ENCODE results near the gene FOXP1.
A peak's percentile ranks its signal among the peaks of the same experiment; 100 is the strongest.

The FOXP1 gene

DNA sequence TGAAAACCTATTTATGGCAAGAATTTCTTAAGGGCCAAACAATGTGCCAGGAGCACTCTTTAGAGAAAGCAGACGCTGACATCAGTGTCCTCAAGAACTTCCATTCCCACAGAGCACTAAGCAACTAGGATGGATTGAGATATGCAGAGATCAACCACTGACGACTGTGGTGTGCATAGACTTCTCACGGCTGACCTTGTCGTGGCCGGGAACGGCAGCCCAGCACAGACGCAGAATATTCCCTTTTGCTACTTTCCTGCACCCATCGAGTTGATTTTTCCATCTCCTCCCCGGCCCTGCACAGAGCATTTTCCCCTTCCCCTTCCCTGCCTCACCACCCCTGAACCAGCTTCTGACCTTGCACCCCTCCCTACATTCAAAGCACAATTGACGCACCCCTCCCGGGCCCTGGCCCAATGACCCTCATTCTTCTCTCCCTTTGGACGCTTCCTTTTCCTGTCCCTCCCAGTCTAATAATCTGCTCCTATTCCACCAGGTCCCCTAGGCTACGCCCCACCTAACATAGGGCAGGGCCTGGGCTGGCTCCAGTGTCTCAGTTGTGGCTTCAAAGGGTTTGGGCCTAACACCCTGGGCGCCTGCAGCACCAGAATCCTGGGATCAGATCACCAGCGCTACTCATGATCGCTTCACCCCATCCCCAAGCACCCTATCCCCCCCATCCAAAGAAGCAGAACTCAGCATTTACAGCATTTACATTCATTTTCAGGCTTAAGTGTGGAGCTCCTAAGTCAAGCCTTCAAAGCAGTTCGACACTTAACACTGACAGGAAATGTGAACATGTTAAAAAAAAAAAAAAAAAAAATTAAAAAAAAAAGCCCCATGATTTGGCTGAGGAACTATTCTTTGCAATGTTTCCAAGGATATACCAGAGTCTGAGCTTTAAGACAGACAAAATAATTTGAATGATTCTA, 151.2 kb downstream of the FOXP1 start:
- no peak for DNase-seq (ENCODE audit: low read depth, low spot score)

DNA sequence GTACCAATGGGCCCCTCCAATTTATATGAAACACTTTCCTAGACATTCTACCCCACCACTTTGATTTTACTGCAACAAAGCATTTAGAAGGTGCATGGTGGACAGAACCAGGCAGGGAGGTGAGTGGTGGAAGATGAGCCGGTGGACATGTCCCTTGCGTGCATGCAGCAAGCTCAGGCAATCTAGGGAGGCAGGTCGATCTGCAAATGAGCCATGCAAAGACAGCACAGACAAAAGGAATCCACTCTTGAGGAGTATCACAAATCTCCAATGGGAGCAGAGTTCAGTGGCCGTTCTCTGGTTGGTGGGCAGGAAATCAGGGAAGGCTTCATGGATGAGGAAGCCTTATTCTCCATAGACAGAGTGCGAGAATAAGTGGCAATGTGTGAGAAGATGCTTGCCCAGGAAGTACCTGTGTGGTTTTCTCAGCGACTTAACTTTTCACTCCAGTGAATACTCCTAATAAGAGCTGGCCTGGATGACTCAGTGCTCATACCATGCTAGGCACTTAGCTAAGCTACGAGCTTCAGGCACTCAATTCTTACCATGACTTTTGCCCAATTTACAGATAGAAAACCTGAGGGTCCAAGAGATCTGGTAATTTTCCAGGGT, 152.5 kb downstream of the FOXP1 start:
- DNase-seq (ENCODE audit: low read depth, low spot score): no peak

DNA sequence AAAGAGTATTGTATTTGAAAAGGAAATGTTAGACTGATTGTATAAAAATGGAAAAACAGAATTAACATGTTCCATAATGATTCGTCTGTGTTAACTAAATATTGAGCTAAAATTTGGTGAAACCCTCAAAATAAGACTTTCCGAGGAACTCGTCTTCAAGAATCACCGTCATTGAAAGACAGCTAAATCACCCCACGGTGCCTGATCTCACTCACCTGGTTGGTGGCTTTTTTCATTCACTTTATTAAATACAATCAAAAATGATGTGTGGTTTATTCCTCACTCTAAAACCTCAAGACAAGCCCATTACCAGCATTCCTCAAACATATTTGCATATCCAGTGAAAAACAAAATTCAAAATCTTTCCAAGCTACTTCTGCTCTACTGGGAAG, 153.9 kb downstream of the FOXP1 start:
- DNase-seq (ENCODE audit: low read depth, low spot score): no peak

DNA sequence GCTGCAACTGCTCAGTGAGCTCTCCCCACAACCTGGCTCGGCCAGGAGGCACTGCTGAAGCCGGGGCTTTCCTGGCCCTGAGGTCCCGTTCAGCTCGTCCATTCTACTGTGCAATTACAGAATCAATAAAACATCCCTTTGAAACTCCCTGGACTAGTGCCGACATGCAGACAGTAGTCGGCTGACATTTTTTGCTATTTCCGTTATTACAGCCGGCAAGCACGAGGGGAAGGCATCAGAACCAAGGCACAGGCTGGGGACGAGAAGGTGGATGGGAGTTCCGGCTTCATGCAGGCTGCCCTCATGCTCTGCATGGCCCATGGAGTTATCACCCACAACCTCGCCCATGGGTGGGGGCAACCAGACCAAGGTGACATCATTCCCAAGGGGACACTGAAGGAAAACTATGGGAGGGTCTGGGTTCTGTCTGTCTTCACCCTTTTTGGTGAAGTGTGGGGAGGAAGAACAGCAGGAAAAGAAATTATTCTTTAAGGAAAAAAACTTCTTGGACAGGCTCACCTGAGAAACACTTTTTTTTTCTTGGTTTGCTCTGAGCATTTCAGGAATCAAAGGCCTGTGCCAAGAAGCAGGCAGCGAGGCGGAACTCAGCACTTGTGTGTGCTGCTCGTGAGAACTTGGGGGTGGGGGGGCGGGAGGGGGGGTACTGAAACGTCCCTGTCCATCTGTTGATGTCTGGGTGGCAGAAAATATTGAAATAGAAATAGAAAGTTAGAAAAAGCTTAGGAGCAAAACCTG, 154.5 kb downstream of the FOXP1 start:
- DNase-seq (ENCODE audit: low read depth, low spot score): no peak

DNA sequence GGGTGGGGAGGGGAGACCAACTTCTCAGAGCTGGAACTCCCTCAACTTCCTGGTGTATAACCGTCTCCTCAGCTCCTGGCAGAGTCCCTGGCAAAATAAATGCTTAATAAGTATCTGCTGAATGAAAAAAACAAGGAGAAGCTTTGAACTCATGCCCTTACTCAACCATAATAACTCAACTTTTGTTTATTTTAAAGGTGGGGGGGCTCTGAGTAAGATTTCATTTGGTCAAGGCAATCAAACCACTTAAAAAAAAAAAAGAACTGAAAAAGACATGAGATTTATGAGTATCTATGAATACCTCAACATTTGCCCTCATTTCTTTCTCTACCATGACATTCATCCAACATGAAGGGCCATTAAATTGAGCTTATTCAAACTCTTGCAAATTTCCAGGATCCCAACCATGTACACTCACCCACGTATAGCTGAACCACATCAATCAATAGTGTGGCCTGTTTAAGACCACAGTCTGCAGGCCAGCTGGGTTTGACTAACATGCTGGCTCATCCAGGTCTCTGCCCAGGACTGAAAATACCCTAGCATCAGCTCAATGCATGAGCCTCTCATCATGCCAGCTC, 157.9 kb downstream of the FOXP1 start:
- DNase-seq (ENCODE audit: low read depth, low spot score): peak; percentile 40

DNA sequence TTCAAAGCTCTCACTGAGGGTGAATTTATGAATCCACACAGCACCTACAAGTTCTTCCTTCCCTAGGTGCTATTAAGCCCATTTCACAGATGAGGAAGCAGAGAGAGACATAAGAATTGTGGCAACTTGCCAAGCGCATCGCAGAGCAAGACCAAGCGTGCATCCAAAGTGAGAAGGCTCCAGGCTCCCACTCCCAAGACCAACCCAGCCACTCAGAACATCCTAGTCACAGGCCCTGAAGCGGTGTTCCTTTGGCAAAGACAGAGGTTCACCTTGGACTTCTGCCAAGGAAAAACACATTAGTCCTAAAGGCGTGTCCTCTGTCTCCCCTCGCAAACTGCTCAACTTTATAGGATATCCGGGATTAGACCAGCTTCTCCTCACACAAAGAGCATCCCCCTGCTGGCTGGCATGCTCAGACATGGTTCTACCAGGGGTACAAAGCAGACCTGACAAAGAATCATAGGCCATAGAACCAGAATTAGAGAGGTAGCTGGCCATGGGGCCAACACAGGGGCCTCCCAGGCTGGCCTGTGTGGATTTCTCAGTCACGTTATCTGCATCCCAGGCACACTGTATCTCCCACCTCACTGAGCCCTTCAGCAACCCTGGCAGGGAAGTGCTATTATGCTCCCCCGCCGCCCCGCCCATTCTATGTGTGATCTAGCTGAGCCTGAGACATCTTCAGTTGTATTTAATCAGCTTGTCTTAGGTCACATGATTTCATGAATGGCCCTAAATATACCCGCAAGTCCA, 160.2 kb downstream of the FOXP1 start:
- no peak for DNase-seq (ENCODE audit: low read depth, low spot score)

DNA sequence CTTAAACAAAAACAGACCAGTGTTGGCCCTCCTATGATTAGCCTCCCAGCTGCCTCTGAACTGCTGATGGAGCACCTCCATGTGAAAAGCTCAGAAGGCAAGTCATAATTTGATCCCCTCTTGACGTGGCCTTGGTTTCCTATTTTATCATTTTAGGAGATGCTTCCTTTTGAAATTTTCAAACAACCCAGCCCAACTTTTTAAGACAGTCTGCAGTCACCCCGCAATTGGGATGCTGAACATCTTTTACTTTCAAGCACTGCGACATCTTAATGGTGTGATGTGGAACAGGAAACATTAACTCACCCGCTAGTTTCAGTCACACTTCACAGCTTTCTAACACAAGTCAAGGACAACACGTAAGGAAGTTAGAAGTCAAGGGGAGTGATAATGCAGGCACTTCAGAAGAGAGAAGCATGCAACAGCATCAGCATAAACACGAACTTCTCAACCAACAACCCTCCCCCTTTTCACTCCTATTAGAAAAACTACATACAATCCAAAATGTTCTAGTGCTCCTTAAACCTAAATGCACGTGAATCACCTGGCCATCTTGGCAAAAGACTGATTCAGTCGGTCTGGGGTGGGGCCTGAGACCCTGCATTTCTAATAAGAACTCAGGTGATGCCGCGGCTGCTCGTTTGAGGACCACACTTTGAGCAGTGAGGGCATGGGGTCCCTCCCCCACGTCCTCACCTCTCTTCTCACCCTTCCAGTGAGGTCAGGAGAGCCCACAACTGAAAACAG, 161.5 kb downstream of the FOXP1 start:
- no peak for DNase-seq (ENCODE audit: low read depth, low spot score)

DNA sequence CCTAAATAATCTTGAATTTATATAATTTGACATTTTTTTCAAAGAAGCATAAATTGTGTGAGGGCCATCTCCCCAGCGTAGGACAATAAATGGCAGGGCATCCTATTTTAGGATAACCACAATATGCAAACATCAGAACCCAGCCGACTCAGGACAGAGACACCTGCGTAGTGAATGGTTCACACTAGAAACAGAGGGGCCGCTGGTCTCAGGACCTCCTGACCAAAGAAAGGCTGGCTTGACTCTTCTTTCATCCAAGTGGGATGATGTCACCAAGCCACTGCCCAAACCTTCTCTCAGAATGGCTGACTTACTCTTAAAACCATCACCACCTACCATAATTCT, 162.1 kb downstream of the FOXP1 start:
- no peak for DNase-seq (ENCODE audit: low read depth, low spot score)

DNA sequence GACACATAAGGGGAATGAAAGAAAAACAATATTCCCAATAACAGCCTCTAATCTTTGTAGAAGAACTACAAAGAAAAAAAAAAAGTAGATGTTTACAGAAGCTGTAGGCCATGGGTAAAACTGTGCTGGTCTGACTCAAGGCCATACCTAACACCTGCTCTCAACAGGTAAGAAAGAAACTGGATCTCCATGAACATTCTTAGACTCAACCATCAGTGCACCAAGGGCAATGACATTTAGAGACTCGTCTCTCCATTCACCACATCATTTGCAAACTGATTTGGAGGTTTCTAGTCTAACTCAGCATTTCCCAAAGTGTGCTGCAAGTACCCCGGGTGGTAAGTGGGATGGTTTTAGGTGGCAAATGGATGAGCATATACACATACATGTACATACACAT, 164.2 kb downstream of the FOXP1 start:
- DNase-seq (ENCODE audit: low read depth, low spot score): no peak

DNA sequence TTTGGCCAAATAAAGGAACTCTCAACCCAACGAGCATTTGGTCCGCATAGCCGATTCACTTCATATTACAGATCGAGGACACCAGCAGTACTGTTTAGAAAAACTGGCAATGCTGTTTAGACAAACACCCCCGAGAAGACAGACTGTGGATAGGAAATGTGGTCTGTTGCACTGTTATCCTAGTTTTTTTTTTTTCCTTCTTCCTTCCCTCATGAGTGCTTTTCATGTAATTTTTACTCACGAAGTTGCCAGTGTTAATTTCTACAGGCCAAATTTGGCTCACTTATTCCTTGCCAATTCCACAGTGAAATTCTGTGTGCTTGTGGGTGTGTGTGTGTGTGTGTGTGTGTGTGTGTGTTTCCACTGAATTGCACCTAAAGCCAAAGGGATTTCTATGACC, 165.7 kb downstream of the FOXP1 start:
- no peak for DNase-seq (ENCODE audit: low read depth, low spot score)

DNA sequence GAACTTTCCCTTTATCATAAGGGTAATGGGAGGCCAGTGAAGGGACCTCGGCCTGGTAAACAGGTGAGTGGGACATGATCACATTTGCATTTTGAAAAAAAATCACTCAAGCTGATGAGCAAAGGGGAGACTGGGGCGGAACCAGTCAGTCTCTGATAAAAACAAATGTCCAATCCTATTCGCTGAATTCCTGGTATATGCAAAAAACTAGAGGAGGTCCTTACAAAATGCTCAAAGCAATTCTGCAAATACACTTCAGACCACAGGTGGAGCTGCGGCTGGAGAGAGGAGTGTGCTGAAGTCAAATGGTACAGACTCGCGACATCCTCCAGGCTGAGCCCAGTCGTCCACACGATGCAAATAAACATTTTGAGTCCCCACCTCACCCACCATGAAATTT, 166.7 kb downstream of the FOXP1 start:
- no peak for DNase-seq (ENCODE audit: low read depth, low spot score)

DNA sequence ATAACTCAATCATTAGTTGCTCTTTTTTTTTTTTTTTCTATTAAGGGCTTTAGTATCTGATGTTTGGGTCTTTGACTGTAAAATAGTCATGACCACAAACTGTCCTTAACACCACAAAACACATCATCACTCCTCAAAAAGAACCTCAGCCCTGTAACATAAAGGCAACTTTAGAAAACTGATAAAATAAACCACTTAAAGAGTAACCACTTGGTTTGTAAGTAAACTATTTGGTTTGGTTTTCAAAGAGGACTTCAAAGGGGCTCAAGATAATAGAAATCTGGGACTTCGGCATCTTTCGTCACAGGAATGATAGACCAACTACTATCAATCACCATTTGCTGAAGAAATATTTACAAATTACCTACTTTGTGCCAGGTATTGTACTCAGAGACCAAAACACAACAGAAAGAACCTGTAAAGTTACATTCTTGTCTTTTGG, 167.8 kb downstream of the FOXP1 start:
- no peak for DNase-seq (ENCODE audit: low read depth, low spot score)

DNA sequence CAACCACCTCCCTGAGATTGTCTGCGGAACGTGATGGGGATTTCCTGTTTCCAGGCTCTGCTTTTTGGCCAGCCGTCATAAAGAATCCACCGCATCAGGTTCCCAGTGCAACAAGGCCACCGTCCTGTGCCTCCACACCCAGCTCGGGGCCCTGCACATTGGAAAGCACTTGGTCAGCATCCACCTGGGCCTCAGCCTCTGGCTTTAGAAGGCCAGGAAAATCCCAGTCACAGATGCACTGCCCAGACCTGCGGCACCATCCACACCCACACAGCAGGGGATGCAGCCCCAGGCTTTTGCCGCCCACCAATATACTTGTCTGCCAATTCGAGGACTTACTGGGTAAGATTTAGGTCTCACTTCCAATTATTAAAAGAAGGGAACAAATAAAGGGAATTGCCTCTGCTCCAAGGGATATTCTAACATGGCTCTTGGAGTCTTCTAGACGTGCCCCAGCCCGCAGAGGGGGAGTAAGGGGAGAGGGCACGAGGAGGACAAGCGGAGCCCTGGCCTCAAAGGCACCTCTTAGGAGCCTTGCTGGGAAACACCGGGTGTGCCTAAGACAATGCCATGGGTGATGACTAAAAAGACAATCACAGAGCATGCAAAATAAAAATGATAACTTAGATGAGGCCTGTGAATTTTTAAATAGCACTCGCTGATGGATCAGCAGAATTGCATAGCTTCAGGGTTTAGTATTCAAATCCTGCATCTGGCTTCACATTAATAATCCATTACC, 169.2 kb downstream of the FOXP1 start:
- DNase-seq (ENCODE audit: low read depth, low spot score): no peak

DNA sequence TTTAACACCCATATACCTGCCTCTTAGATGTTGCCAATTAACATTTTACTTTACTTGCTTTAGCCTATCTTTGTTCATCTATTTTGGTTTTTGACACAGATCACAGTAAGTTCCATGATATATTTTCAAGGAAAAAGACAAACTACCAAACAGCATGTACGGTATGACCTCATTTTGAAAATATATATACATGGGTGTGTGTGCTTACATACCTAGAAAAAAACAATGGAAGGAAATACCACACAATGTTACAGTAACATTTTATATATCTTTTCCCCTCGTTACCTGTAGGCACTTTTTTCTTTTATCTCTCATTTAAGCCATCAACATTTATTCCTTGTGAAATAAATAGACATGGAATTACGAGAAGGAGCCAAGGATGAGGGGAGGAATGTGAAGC, 170.0 kb downstream of the FOXP1 start:
- DNase-seq (ENCODE audit: low read depth, low spot score): no peak

DNA sequence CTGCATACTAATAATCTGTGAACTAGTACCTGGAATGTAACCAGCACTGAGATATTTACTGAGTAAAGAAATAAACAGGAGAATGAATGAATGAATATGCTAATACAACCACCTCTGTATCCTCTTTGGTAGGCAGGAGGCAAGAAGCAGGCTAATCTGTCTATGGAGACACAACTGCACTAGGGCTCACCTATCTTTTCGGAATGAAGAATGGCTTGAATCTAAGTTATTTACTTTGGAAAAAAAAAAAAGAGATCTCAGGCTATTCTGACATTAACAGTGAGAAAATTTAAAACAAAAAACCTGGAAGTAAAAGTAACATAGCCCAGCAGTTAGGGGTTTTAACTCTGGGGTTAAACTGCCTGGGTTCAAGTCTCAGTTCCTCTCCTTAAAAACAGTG, 174.2 kb downstream of the FOXP1 start:
- no peak for DNase-seq (ENCODE audit: low read depth, low spot score)

DNA sequence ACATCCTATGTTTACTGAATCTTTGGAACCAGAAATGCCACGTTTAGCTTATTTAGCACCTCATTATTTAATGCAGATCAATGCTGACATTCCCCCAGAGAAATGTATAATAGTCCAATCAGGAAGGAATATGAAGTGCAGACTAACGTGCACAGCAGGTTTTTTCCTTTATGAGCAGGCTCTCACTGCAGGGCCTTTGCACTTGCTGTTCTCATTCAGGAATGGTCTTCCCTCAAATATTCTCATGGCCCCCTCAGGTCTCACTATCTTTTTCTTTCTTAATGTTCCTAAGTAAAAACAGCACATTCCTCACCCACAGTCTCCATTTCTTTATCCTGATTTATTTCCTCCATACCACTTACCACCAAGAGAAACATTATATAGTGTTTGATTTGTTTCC, 174.6 kb downstream of the FOXP1 start:
- no peak for DNase-seq (ENCODE audit: low read depth, low spot score)

DNA sequence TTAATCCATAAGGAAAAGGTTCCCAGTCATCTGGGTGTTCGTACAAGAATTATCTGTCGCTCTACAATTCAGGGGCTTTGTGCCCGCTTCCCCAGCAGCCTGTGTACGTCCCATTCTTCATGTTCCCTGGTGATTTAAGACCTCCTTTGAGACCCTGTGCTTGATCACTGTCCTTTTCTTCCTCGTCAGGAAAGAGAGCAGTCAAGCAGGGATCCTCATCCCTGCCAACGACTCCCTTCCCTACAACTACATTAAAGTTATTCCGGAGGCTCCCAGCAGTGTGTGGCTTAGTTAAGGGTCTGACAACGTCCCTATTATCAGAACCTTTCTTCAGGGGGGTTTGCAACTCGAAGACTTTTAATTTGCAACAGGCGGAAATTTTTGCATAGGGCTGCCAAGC, 175.7 kb downstream of the FOXP1 start:
- DNase-seq (ENCODE audit: low read depth, low spot score): no peak

DNA sequence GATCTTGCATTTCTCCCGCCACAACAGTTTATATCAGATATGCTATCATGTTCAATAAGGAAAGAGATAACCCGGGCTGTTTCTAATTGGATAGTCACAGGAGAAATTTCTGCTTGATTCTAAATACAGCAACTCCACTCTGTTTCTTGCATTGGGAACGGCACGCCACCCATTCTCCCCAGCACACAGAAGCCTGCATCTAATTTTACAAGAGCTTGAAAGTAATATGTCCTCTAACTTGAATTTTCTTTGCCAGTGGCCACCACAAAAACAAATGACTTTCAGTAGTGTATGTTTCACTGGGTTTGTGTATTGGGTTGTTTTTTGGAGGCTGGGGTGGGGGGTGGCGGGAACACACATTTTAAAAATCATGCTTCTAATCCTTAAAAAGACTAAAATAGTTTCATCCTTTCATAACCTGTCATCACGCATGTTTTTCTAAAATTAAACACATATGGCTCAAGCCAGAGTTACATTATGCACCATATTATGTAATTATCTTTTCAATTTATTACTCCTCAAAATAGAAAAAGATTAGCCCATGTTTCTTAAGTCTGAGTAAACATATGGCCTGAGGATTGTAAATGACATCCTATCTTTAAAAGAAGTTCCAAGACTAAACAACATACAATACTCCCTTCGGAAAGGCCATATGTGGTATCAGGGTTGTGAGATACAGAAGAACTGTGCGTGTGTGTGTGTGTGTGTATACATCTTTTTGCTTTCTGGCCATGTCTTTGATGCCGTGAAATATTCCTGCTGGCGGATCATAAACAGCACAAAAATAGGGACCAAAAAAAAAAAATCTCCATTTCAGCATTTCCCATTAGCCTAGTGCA, 176.3 kb downstream of the FOXP1 start:
- no peak for DNase-seq (ENCODE audit: low read depth, low spot score)

DNA sequence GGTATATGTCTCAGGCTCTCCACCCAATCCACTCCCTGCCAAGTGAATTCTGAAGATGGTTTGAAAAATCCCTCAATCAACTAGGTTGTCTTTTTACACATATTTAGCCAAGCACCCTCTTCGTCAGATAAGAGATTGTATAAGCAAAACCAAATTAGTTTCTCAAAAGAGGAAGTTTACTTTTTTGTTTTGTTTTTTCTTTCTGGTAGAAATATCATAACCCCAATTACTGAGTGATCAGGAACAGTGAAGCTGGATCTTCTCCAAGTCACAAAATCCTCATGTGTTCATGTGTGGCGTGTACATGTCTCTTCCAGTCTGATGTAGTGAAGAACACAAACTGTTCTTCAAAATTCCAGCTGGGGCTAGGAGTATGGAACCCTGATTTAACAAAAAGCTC, 180.6 kb downstream of the FOXP1 start:
- no peak for DNase-seq (ENCODE audit: low read depth, low spot score)
